GM23338 (cell line): Measurements from ENCODE around the gene ANKRD63. TPM values are rescaled to one million over a fixed set of nuclear protein-coding genes. Genes with fewer than 3 reads are reported as not detected.

ENCODE experiments used
- ATAC-seq: fragments of 200-7000 bp; cut with Tn5 transposase; 3 replicates; pipeline ENCODE4 v1.9.1; 2020
- DNase-seq: peaks from one replicate; pipeline ENCODE4 v3.0.0-alpha.2; 2015; ENCODE audit warnings: low spot score
- H2AFZ ChIP-seq: fragments of 200-600 bp; sonication (generic); 2 replicates; pipeline ENCODE4 v1.8.0; 2016; ENCODE audit warnings: antibody characterized with exemption, mild to moderate bottlenecking, moderate library complexity
- H3F3A ChIP-seq: fragments of 200-600 bp; sonication (generic); replicated peaks from 2 replicates; pipeline ENCODE4 v1.8.0; 2017; ENCODE audit warnings: antibody characterized with exemption, mixed run types, low read depth
- H3K27ac ChIP-seq: fragments of 200-600 bp; sonication (generic); 2 replicates; pipeline ENCODE4 v1.6.1; 2016; ENCODE audit warnings: low read depth
- H3K27me3 ChIP-seq: fragments of 200-600 bp; sonication (generic); 2 replicates; pipeline ENCODE4 v1.8.0; 2016; ENCODE audit warnings: mild to moderate bottlenecking, mixed run types, moderate library complexity; ENCODE audit not compliant: insufficient read depth
- H3K36me3 ChIP-seq: fragments of 200-600 bp; sonication (generic); 2 replicates; pipeline ENCODE4 v1.8.0; 2016; ENCODE audit warnings: mild to moderate bottlenecking; ENCODE audit not compliant: insufficient read depth
- H3K4me1 ChIP-seq: fragments of 200-600 bp; sonication (generic); 2 replicates; pipeline ENCODE4 v1.8.0; 2016; ENCODE audit warnings: mild to moderate bottlenecking, moderate library complexity; ENCODE audit not compliant: insufficient read depth
- H3K4me2 ChIP-seq: fragments of 200-600 bp; sonication (generic); 2 replicates; pipeline ENCODE4 v1.7.1; 2017; ENCODE audit warnings: mixed run types
- H3K4me3 ChIP-seq: fragments of 200-600 bp; sonication (generic); 2 replicates; pipeline ENCODE4 v1.6.1; 2016; ENCODE audit warnings: mixed run types
- H3K79me2 ChIP-seq: fragments of 200-600 bp; sonication (generic); replicated peaks from 2 replicates; pipeline ENCODE4 v1.8.0; 2017; ENCODE audit warnings: mild to moderate bottlenecking; ENCODE audit not compliant: insufficient read depth
- H3K9me2 ChIP-seq: fragments of 200-600 bp; sonication (generic); 2 replicates; pipeline ENCODE4 v1.8.0; 2017; ENCODE audit not compliant: insufficient read depth
- H4K20me1 ChIP-seq: fragments of 200-600 bp; sonication (generic); replicated peaks from 2 replicates; pipeline ENCODE4 v1.8.0; 2017; ENCODE audit warnings: mild to moderate bottlenecking; ENCODE audit not compliant: insufficient read depth
- H3K27ac Mint-ChIP-seq: 2 replicates; pipeline ENCODE4 v1.8.0; 2020; ENCODE audit warnings: inconsistent platforms, mild to moderate bottlenecking, moderate library complexity, mixed read lengths
- H3K27me3 Mint-ChIP-seq: 3 replicates; pipeline ENCODE4 v1.8.0; 2022; ENCODE audit warnings: low read depth, mild to moderate bottlenecking, moderate library complexity, mixed read lengths, inconsistent platforms; ENCODE audit not compliant: insufficient read depth, poor library complexity
- H3K36me3 Mint-ChIP-seq: 3 replicates; pipeline ENCODE4 v1.8.0; 2021; ENCODE audit warnings: low read depth, mild to moderate bottlenecking, inconsistent platforms, moderate library complexity, mixed read lengths
- H3K4me1 Mint-ChIP-seq: 3 replicates; pipeline ENCODE4 v1.8.0; 2020; ENCODE audit warnings: mild to moderate bottlenecking, inconsistent platforms, mixed read lengths
- H3K4me3 Mint-ChIP-seq: 3 replicates; pipeline ENCODE4 v1.8.0; 2021; ENCODE audit warnings: moderate library complexity, mild to moderate bottlenecking, inconsistent platforms, mixed read lengths
- H3K9me3 Mint-ChIP-seq: 3 replicates; pipeline ENCODE4 v1.8.0; 2020; ENCODE audit warnings: moderate library complexity, mild to moderate bottlenecking, inconsistent platforms, mixed read lengths
- CREB1 ChIP-seq: fragments of 250-450 bp; sonication (Bioruptor Pico); IDR thresholded peaks from 2 replicates; pipeline ENCODE4 v1.5.0; 2020; ENCODE audit warnings: low read depth, mild to moderate bottlenecking, moderate library complexity
- CTCF ChIP-seq, 2 experiments: fragments of 200-600 bp in 1 of 2; sonication (generic) in 1 of 2; conservative IDR thresholded peaks; 2 replicates each; pipeline versions ENCODE4 v1.5.1 to v1.6.1; 2016 to 2017; ENCODE audit warnings: antibody characterized with exemption in 2 of 2, low read depth in 2 of 2, mild to moderate bottlenecking in 2 of 2, moderate library complexity in 1 of 2
- ETS1 ChIP-seq: IDR thresholded peaks from 2 replicates; pipeline ENCODE4 v1.6.1; 2016; ENCODE audit warnings: antibody characterized with exemption
- EZH2 ChIP-seq: fragments of 200-600 bp; sonication (generic); IDR thresholded peaks from one replicate; pipeline ENCODE4 v1.8.0; 2017; ENCODE audit warnings: antibody characterized with exemption, mild to moderate bottlenecking, low read depth; ENCODE audit not compliant: unreplicated experiment
- EZH2phosphoT487 ChIP-seq: fragments of 200-600 bp; sonication (generic); IDR thresholded peaks from one replicate; pipeline ENCODE4 v1.8.1; 2018; ENCODE audit warnings: antibody characterized with exemption; ENCODE audit not compliant: unreplicated experiment
- JUNB ChIP-seq: IDR thresholded peaks from one replicate; pipeline ENCODE4 v1.6.1; 2016; ENCODE audit warnings: antibody characterized with exemption; ENCODE audit not compliant: unreplicated experiment
- POLR2AphosphoS5 ChIP-seq: IDR thresholded peaks from 2 replicates; pipeline ENCODE4 v1.6.1; 2016; ENCODE audit warnings: antibody characterized with exemption, low read depth
- REST ChIP-seq: IDR thresholded peaks from one replicate; pipeline ENCODE4 v1.6.1; 2018; ENCODE audit warnings: antibody characterized with exemption; ENCODE audit not compliant: unreplicated experiment
- STAT1 ChIP-seq: IDR thresholded peaks from one replicate; pipeline ENCODE4 v1.6.1; 2016; ENCODE audit warnings: antibody characterized with exemption; ENCODE audit not compliant: unreplicated experiment
- ZNF114 ChIP-seq: fragments of 250-450 bp; sonication (Bioruptor Pico); IDR thresholded peaks from 2 replicates; pipeline ENCODE4 v1.5.0; 2020; ENCODE audit warnings: mild to moderate bottlenecking, moderate library complexity
- ZNF331 ChIP-seq: fragments of 250-450 bp; sonication (Bioruptor Pico); IDR thresholded peaks from 2 replicates; pipeline ENCODE4 v1.5.0; 2020; ENCODE audit warnings: low read depth, mild to moderate bottlenecking, moderate library complexity
- polyA plus RNA-seq: library from polyadenylated mRNA; unstranded; fragments of >200 nt; fragmentation: Nextera tagmentation; extraction: Ambion mirVana; gene quantifications from 2 replicates; pipeline ENCODE4 v1.2.1, GENCODE V29; 2016
- total RNA-seq: library from RNA; depleted of rRNA; stranded (reverse); fragments of >200 nt; shearing (Covaris generic); gene quantifications from 2 replicates; pipeline ENCODE4 v1.2.3, GENCODE V29; 2014

The ANKRD63 gene
- total and polyA plus RNA-seq, 2 experiments from 2014 or later, result 0.59 TPM; not detected in 1

GRCh38 chr15:40323239-40323952 lies 40.5 kb upstream of the ANKRD63 start, which contains the start of gene INAFM2:
TSS of gene INAFM2 (plus strand) at chr15:40323692. CDS start at chr15:40324056, 364 bp downstream.
- H3K36me3 Mint-ChIP-seq, result peaks cover 6% of the 10 kb centered on the region; the same call in 2 of the 3 replicates
- H3K4me1 ChIP-seq, result peaks cover 52% of the 10 kb centered on the region
- DNase-seq (peak; percentile 97), ATAC-seq (peak; percentile 82)
- H3K9me3 Mint-ChIP-seq, result no peaks in the 10 kb centered on the region; the same call in 2 of the 3 replicates
- no peak within 1 kb of the TSS for H3K27ac ChIP-seq
- H2AFZ ChIP-seq, result peak within 1 kb of the TSS; percentile 59; the same call in 1 of the 2 replicates
- peaks cover 21% of the 10 kb centered on the region for H3K79me2 ChIP-seq
- H3K4me3 ChIP-seq, result peak within 1 kb of the TSS; percentile 83
- TF ChIP-seq CTCF (conservative IDR thresholded peaks at IDR 0.05; ENCODE audit: low read depth in 2 of 2), result peak in 1 of 2 experiments; percentile 24; a peak in 3 of 4 replicates
- no peak for TF ChIP-seq EZH2phosphoT487
- TF ChIP-seq ETS1, result peak; percentile 62; the same call in 1 of the 2 replicates
- no peak for TF ChIP-seq ZNF114 (CRISPR knock-in tag)
- TF ChIP-seq CREB1 (CRISPR knock-in tag), result peak; percentile 52; the same call in 1 of the 2 replicates
- H3K27me3 Mint-ChIP-seq, result peaks cover 35% of the 10 kb centered on the region
- H3K27me3 ChIP-seq, result peaks cover 34% of the 10 kb centered on the region
- H3K4me2 ChIP-seq, result peak within 1 kb of the TSS; percentile 90
- H3K36me3 ChIP-seq, result no peaks in the 10 kb centered on the region
- H3K27ac Mint-ChIP-seq, result no peak within 1 kb of the TSS
- peaks cover 10% of the 10 kb centered on the region for H4K20me1 ChIP-seq
- peaks cover 16% of the 10 kb centered on the region; the same call in 1 of the 2 replicates for H3F3A ChIP-seq
- peaks cover 58% of the 10 kb centered on the region for H3K4me1 Mint-ChIP-seq
- peak within 1 kb of the TSS; percentile 79 for H3K4me3 Mint-ChIP-seq
- no peaks in the 10 kb centered on the region for H3K9me2 ChIP-seq

GRCh38 chr15:40322531-40323238 lies 39.8 kb upstream of the ANKRD63 start:
- peaks cover 35% of the 10 kb centered on the region for H3K27me3 Mint-ChIP-seq
- Histone ChIP-seq H3K4me1 (peaks cover 45% of the 10 kb centered on the region), H3K9me2 (no peaks in the 10 kb centered on the region), H3K4me2 (peak overlapping the region; percentile 90), H3K4me3 (peak overlapping the region; percentile 62), H3K79me2 (peaks cover 21% of the 10 kb centered on the region), H3F3A (peaks cover 16% of the 10 kb centered on the region; the same call in 1 of the 2 replicates), H2AFZ (peak overlapping the region; percentile 59; the same call in 1 of the 2 replicates), H3K36me3 (no peaks in the 10 kb centered on the region), H4K20me1 (peaks cover 10% of the 10 kb centered on the region), H3K27ac (no peak overlapping the region), H3K27me3 (peaks cover 34% of the 10 kb centered on the region)
- peaks cover 6% of the 10 kb centered on the region; the same call in 2 of the 3 replicates for H3K36me3 Mint-ChIP-seq
- H3K9me3 Mint-ChIP-seq, result no peaks in the 10 kb centered on the region; the same call in 2 of the 3 replicates
- H3K4me1 Mint-ChIP-seq, result peaks cover 51% of the 10 kb centered on the region
- ATAC-seq, result peak; percentile 8
- peak; percentile 47 for DNase-seq
- peak overlapping the region; percentile 69 for H3K4me3 Mint-ChIP-seq
- no peak overlapping the region for H3K27ac Mint-ChIP-seq
- TF ChIP-seq POLR2AphosphoS5, result no peak
- TF ChIP-seq STAT1, result no peak
- TF ChIP-seq EZH2, result no peak
- no peak for TF ChIP-seq ETS1
- TF ChIP-seq REST, result no peak
- no peak for TF ChIP-seq JUNB
- no peak for TF ChIP-seq ZNF331 (CRISPR knock-in tag)
